Hepatocyte (in vitro differentiated cells): ENCODE measurements around the gene ZNF189. TPM values are rescaled to one million over a fixed set of nuclear protein-coding genes. Genes with fewer than 3 reads are reported as not detected.

Experiments
- DNase-seq: peaks from one replicate; pipeline ENCODE4 v3.0.0-alpha.2; 2016; ENCODE audit warnings: low spot score
- H2AFZ ChIP-seq: fragments of 200-600 bp; sonication (generic); 2 replicates; pipeline ENCODE4 v1.6.0; 2016; ENCODE audit warnings: antibody characterized with exemption, mild to moderate bottlenecking
- H3K27ac ChIP-seq: fragments of 200-600 bp; sonication (generic); 2 replicates; pipeline ENCODE4 v1.5.1; 2016; ENCODE audit warnings: mild to moderate bottlenecking
- H3K27me3 ChIP-seq: fragments of 200-600 bp; sonication (generic); 2 replicates; pipeline ENCODE4 v1.6.1; 2016
- H3K36me3 ChIP-seq: fragments of 200-600 bp; sonication (generic); replicated peaks from 2 replicates; pipeline ENCODE4 v1.5.1; 2016; ENCODE audit warnings: low read depth; ENCODE audit not compliant: insufficient read depth
- H3K4me1 ChIP-seq: fragments of 200-600 bp; sonication (generic); 2 replicates; pipeline ENCODE4 v1.5.1; 2016; ENCODE audit warnings: mild to moderate bottlenecking, moderate library complexity; ENCODE audit not compliant: insufficient read depth
- H3K4me2 ChIP-seq: fragments of 200-600 bp; sonication (generic); 2 replicates; pipeline ENCODE4 v1.6.0; 2016
- H3K4me3 ChIP-seq: fragments of 200-600 bp; sonication (generic); 2 replicates; pipeline ENCODE4 v1.5.1; 2016; ENCODE audit warnings: mild to moderate bottlenecking
- H3K79me2 ChIP-seq: fragments of 200-600 bp; sonication (generic); 2 replicates; pipeline ENCODE4 v1.6.0; 2017; ENCODE audit warnings: mild to moderate bottlenecking
- H3K9me2 ChIP-seq: fragments of 200-600 bp; sonication (generic); replicated peaks from 2 replicates; pipeline ENCODE4 v1.6.0; 2017; ENCODE audit warnings: mild to moderate bottlenecking; ENCODE audit not compliant: insufficient read depth
- H3K9me3 ChIP-seq: fragments of 200-600 bp; sonication (generic); 2 replicates; pipeline ENCODE4 v1.5.1; 2016; ENCODE audit warnings: low read depth, mild to moderate bottlenecking
- H4K20me1 ChIP-seq: fragments of 200-600 bp; sonication (generic); 2 replicates; pipeline ENCODE4 v1.6.0; 2016; ENCODE audit warnings: mild to moderate bottlenecking; ENCODE audit not compliant: insufficient read depth, poor library complexity, severe bottlenecking
- EZH2 ChIP-seq: fragments of 200-600 bp; sonication (generic); IDR thresholded peaks from 2 replicates; pipeline ENCODE4 v1.6.1; 2016; ENCODE audit warnings: antibody characterized with exemption, mild to moderate bottlenecking, borderline replicate concordance
- EZH2phosphoT487 ChIP-seq: fragments of 200-600 bp; sonication (generic); IDR thresholded peaks from one replicate; pipeline ENCODE4 v1.6.1; 2018; ENCODE audit warnings: antibody characterized with exemption, mild to moderate bottlenecking, low read depth, moderate library complexity; ENCODE audit not compliant: unreplicated experiment, severe bottlenecking
- WGBS: methylation state at CpG from one replicate; pipeline ENCODE4 v1.1.6; 2016; ENCODE audit warnings: low lambda C conversion rate; ENCODE audit errors: missing lambda C conversion rate; 5-methylcytosine and 5-hydroxymethylcytosine counted together
- polyA plus RNA-seq: library from polyadenylated mRNA; unstranded; fragments of >200 nt; fragmentation: Nextera tagmentation; extraction: Ambion mirVana; gene quantifications from 2 replicates; pipeline ENCODE4 v1.2.1, GENCODE V29; 2016
- total RNA-seq: library from RNA; depleted of rRNA; stranded (reverse); fragments of >200 nt; gene quantifications from 2 replicates; pipeline ENCODE4 v1.2.3, GENCODE V29; 2014
- TF ChIP-seq, protein P1 (sequence below): fragments of 200-600 bp; sonication (generic); IDR thresholded peaks from 2 replicates; pipeline ENCODE4 v1.5.1; 2016; ENCODE audit warnings: antibody characterized with exemption, mild to moderate bottlenecking; ENCODE audit not compliant: poor library complexity

The ZNF189 gene
- total and polyA plus RNA-seq, 2 experiments from 2014 or later = 13.6 to 60.3 TPM

DNA sequence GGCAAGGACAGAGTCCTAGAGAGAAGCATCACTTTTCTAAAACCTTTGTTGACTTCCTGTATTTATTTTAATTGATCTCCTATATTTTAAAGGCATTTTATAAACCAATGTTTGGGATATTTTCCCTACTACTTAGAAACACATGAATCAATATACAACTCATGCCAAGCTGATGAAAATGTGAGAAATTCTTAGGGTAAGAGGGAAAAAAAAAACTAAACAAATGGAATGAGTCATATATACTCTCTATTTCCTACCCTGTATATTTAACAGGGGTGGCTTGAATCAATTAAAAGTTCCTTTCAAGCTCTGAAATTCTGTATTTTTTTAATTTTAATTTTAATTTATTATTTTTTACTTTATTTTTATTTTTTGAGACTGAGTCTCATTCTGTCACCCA is 33.5 kb upstream of the ZNF189 start:
- no peak for DNase-seq
- Histone ChIP-seq H3K27ac (peak overlapping the region; percentile 46), H4K20me1 (no peaks in the 10 kb centered on the region), H3K36me3 (no peaks in the 10 kb centered on the region), H3K4me3 (no peak overlapping the region), H3K27me3 (no peaks in the 10 kb centered on the region), H3K79me2 (no peaks in the 10 kb centered on the region), H2AFZ (no peak overlapping the region), H3K9me3 (no peaks in the 10 kb centered on the region), H3K4me1 (peaks cover 9% of the 10 kb centered on the region), H3K9me2 (no peaks in the 10 kb centered on the region), H3K4me2 (no peak overlapping the region)
- TF ChIP-seq EZH2 (no peak), EZH2phosphoT487 (no peak)
- TF ChIP-seq, protein P1, sequence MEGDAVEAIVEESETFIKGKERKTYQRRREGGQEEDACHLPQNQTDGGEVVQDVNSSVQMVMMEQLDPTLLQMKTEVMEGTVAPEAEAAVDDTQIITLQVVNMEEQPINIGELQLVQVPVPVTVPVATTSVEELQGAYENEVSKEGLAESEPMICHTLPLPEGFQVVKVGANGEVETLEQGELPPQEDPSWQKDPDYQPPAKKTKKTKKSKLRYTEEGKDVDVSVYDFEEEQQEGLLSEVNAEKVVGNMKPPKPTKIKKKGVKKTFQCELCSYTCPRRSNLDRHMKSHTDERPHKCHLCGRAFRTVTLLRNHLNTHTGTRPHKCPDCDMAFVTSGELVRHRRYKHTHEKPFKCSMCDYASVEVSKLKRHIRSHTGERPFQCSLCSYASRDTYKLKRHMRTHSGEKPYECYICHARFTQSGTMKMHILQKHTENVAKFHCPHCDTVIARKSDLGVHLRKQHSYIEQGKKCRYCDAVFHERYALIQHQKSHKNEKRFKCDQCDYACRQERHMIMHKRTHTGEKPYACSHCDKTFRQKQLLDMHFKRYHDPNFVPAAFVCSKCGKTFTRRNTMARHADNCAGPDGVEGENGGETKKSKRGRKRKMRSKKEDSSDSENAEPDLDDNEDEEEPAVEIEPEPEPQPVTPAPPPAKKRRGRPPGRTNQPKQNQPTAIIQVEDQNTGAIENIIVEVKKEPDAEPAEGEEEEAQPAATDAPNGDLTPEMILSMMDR = no peak

DNA sequence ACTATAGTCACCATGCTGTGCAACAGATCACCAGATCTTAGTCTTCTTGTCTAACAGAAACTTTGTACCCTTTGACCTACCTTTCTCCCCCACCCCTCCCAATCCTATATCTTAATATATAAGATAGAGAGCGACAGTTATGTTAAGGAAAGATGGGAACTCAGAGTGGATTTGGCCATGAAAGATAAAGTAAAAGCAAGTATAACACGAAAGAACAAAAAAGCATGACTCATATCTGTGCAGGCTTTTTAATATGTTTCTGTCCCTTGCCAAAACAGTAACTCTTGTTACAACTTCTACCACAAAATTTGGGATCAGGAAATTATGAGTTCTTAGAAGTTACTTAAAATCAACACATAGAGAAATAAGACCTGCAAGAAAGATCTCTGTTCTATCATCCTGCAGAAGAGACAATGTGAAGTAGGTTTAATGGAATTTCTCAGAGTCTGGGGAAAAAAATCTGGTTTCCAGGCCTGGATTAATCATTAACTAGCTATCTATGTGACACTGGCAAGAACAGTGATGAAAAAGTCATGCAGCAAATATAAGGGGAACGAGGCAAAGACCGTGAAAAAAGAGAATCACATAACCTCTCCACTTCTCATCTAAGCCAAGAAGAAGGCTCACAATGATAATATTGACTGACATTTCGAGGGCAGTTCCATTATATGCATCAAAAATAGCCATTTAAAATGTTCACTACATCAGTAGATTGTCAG is 32.5 kb upstream of the ZNF189 start:
- no peak overlapping the region for H2AFZ ChIP-seq
- WGBS = 47% methylated on average over 5 of the region's 5 CpGs
- TF ChIP-seq, protein P1 = no peak
- no peak for TF ChIP-seq EZH2phosphoT487
- TF ChIP-seq EZH2 = no peak
- no peaks in the 10 kb centered on the region for H4K20me1 ChIP-seq
- no peaks in the 10 kb centered on the region for H3K36me3 ChIP-seq
- H3K79me2 ChIP-seq = no peaks in the 10 kb centered on the region
- no peaks in the 10 kb centered on the region for H3K27me3 ChIP-seq
- H3K4me1 ChIP-seq = peaks cover 9% of the 10 kb centered on the region
- H3K27ac ChIP-seq = peak overlapping the region; percentile 63
- H3K9me3 ChIP-seq = no peaks in the 10 kb centered on the region
- H3K9me2 ChIP-seq = no peaks in the 10 kb centered on the region
- peak overlapping the region; percentile 61 for H3K4me2 ChIP-seq
- peak; percentile 24 for DNase-seq
- H3K4me3 ChIP-seq = no peak overlapping the region

DNA sequence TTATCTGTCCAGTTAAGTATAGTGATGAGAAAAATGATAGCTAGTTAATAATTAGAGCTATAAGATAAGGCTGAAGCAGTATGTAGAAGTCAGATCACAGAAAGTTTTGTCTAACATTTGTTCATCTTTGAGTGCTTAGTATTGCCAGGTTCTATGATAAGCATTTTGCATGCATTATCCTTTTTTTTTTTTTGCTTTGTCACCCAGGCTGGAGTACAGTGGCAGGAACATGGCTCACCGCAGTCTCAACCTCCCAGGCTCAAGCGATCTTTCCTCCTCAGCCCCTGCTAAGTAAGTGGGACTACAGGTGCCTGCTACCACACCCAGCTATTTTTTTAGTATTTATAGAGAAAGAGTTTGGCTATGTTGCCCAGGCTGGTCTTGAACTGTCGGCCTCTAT is 31.3 kb upstream of the ZNF189 start:
- Histone ChIP-seq H3K9me3 (no peaks in the 10 kb centered on the region), H3K4me1 (peaks cover 9% of the 10 kb centered on the region), H3K4me3 (no peak overlapping the region), H3K27ac (peak overlapping the region; percentile 63), H4K20me1 (no peaks in the 10 kb centered on the region), H3K79me2 (no peaks in the 10 kb centered on the region), H3K36me3 (no peaks in the 10 kb centered on the region), H3K9me2 (no peaks in the 10 kb centered on the region), H3K4me2 (peak overlapping the region; percentile 61), H2AFZ (no peak overlapping the region), H3K27me3 (no peaks in the 10 kb centered on the region)
- DNase-seq = no peak
- 88% methylated on average over 3 of the region's 3 CpGs for WGBS
- TF ChIP-seq EZH2phosphoT487 (no peak), EZH2 (no peak)
- TF ChIP-seq, protein P1 = no peak
